CD4-positive, alpha-beta T cell treated with Interleukin-17A for 1 hour (primary cell): ENCODE results near the gene PRCP.
"Not testable (repeated sequence)": the region's sequence is repeated elsewhere in the genome, so short reads cannot be mapped to it uniquely, and the experiment has no call there.

ENCODE experiments used
- DNase-seq: peaks from one replicate; pipeline ENCODE4 v3.0.0-alpha.2; 2020

Gene PRCP

DNA sequence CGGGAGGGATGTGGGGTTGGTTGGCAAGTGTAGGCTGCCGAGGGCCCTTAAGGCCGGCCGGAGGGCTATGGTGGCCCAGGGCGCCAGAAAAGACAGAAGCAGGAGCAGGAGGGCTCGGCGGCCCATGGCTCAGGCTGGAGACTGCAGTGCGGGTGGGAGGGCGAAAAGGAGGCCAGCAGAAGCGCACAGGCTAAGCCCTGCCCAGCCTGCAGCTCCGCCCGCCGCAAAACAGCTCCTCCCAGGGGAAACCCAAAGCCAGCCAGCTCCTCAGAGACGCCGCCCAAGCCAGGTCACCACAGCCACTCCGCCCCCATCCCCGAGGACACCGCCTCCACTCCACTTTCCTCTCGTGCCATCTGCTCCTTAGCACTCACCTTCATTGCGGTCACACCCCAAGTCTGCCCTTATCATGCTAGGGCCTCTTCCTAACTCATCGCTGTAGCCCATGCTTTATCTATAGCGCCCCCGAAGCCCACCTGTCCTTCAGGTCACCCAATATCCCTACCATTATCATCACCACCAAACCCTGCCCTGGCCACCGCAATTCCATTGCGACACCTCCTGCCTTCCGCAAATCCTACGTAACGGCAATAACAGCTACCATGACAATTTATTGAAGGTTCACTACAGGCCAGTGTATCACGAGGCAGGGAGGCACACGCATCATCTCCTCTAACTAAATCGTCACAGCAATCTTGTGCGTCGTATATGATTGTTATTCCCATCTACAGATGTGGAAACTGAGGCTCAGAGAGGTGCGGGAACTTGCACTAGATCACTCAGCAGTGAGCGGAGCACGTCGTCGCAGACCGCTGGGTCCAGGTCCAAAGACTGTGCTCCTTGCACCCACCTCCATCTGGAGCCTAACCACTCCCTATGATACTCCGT is at the start of gene PRCP:
PRCP (minus strand) TSS at position 154 of the 888 bp plus-strand sequence; CDS start at position 126, 28 bp downstream.
- peak; percentile 94 for DNase-seq

DNA sequence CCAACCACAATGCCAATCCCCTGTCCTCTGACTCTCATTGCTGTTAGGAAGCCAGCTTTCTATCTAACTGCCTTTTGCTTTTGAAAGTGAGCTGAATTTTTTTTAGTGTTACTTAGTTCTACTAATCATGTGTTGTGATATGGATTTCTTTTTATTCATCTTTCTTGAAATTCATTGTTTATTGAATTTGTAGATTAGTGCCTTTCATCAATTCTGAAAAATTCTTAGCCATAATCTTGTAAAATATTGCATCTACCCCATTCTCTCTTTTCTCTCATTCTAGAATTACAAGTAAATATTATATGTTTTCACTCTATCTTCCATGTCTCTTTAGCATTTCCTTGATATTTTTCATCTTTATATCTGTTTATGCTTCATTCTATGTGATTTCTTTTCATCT is 49.1 kb upstream of the PRCP start:
- no peak for DNase-seq

DNA sequence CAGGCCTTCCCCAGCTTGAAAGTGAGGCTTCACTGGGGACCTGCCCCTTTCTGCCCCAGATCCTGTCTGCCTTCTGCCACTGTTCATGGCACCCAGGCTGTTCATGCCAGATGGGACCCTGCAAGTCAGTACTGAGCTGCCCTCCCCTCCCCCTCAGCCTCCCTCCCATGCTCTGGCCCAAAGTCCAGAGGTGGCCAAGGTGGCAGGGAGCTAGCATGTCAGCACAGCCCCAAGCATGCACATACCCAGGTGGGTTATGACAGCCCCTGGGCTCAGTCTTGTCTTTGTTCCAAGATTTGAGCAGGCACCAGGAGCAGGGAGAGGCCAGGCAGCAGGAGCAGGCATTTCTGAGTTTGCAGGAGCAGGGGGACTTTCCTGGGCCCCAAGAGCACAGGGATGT is 45.5 kb upstream of the PRCP start:
- DNase-seq: no peak

DNA sequence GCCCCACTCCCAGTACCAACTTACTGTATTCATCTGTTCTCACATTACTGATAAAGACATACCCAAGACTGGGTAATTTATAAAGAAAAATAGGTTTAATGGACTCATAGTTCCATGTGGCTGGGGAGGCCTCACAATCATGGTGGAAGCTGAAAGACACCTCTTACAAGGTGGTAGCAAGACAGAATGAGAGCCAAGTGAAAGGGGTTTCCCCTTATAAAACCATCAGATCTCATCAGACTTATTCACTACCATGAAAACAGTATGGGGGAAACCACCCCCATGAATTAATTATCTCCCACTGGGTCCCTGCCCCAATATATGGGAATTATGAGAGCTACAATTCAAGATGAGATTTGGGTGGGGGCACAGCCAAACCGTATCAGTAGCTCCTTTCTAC is 44.8 kb upstream of the PRCP start:
- not testable (repeated sequence) for DNase-seq

DNA sequence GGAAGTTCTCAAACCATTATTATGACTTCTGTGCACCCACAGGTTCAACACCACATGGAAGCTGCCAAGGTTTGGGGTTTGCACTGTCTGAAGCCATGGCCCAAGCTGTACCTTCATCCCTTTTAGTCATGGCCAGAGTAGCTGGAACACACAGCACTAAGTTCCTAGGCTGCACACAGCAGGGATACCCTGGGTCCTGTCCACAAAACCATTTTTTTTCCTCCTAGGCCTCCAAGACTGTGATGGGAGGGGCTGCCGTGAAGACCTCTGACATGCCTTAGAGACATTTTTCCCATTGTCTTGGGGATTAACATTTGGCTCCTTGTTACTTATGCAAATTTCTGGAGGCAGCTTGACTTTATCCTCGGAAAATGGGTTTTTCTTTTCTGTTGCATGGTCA is 44.0 kb upstream of the PRCP start:
- no peak for DNase-seq

DNA sequence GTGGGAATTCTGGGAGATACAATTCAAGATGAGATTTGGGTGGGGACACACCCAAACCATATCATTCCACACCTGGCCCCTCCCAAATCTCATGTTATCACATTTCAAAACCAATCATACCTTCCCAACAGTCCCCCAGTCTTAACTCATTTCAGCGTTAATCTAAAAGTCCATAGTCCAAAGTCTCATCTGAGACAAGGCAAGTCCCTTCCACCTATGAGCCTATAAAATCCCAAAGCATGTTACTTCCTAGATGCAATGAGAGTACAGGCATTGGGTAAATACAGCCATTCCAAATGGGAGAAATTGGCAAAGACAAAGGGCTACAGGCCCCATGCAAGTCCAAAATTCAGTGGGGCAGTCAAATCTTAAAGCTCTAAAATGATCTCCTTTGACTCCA is 43.2 kb upstream of the PRCP start:
- DNase-seq: not testable (repeated sequence)

DNA sequence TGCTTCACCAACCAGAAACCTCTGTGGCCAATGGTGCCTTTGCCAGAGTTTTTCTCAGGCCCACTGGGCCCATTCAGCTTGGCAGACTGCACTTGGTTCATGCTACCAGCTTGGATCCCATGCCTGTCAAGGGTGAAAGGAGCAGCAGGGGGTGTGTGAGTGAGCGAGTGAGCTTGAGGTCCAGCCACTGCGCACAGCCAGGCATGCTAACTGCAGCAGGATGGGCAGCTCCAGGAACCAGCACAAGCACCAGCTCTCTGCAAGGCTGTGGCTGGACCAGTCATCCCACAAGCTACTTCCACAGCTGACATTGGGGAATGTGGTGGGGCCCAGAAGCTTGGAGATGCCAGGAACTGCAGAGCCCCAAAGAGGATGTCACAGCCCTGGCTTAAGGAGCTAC is 42.1 kb upstream of the PRCP start:
- no peak for DNase-seq

DNA sequence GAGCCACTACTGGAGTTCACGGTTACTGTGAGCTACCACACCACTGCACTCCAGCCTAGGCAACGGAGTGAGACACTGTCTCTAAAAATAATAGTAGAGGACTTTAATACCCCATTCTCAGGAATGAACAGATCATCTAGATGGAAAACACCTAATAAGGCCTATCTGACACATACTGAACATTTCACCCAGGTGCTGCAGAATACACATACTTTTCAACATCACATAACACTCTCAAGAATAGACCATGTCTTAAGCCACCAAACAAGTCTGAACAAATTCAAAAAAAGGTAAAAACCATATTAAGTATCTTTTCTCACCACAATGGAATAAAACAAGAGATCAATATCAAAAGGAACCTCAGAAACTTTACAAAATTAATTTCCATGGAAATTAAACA is 39.2 kb upstream of the PRCP start:
- no peak for DNase-seq

DNA sequence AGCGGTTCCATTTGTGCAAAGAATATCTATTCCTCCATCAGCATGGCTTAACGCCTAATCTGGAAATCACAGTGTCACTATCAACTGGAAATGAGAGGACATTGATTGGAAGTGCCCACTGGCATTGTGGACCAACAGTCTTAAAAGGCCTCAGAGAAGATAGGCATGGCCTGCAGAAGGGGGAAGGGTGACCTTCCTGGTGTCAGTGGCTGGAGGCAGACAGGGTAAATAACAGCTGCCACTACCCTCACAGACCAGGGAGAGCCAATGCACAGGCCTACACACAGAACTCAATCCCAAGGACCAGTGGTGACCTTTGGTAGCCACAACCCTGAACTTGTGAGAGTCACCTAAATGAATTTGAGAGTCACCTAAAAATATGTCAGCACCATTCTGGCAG is 37.3 kb upstream of the PRCP start:
- no peak for DNase-seq

DNA sequence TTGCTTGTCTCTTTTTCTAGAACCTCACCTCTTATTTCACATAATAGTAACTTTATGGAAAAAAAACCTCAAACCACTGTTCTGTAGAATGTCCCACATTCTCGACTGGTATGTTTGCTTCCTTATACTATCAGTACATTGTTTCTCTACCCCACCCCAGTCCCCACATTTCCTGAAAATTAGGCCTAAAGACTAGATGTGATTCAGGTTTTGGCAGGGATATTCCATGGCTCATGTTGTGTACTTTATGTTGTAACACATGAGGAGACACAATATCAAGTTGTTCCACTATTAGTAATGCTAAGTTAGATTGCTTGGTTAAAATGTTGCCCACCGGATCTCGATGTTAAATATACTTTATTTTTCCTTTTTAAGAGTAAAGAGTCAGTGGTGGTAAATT is 36.0 kb upstream of the PRCP start:
- DNase-seq: no peak

DNA sequence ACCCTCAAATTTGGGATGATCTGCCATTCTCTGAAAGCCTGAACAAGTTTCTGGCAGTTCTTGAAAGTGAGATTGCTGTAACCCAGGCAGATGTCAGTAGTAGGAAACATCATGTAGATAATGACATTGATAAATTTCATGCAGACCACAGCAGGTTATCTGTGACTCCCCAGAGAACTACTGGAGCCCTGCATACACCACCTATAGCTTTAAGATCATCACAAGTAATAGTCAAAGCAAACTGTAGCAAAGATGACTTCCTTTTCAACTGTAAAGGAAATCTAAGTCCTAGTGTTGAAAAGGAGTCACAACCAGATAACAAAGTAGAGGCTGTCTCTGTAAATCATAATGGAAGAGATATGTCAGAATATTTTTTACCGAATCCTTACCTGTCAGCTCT is 32.3 kb upstream of the PRCP start:
- DNase-seq: no peak

DNA sequence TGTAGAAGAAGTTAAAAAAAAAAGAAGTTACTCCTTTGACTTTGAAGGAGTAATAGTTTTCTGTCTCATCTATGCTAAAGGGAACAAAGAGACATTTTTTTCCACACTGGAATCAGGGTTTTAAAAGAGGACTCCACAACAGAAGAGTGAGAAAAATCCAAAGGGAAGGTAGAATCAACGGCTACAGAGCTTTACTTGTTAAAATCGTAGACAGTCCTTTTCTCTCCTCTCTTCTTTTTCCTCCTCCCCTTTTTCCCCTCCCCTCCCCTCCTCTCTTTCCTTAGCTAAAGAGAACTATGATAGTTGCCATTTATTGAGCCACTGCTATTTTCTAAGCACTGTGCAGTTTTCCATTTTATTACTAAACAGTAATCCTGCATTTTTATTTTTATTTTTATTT is 30.5 kb upstream of the PRCP start:
- no peak for DNase-seq

DNA sequence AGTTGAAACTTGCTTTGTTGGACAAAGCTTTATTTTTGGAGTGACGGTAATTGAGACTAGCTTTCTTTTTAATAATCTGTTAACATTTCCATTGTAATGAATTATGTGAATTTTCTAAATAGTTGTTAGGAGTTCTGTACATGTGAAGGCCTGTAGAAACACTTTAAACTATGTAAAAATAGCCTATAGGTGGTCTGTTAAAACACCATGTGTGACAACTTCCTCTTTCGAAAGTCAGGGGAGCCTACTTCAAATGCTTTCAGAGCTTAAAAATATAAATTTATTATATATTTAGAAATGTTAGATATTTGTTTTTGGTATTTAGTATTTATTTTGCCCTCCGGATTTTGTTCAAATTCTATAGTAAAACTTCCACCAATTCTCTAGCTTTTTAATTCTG is 30.0 kb upstream of the PRCP start:
- no peak for DNase-seq

DNA sequence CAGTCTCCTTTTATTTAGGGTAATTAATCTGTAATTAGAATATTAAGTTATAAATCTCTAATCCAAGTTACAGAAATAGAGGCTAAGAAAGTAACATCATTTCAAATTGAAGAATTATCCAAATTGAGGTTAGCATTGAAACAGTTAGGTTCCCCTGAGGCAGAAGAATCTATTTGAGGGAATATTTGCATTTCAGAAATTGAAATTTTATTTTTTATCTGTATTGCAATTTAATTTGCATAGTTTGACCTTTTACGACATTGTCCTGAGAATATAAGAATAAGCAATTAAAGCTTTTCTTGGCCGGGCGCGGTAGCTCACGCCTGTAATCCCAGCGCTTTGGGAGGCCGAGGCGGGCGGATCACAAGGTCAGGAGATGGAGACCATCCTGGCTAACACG is 28.9 kb upstream of the PRCP start:
- no peak for DNase-seq

DNA sequence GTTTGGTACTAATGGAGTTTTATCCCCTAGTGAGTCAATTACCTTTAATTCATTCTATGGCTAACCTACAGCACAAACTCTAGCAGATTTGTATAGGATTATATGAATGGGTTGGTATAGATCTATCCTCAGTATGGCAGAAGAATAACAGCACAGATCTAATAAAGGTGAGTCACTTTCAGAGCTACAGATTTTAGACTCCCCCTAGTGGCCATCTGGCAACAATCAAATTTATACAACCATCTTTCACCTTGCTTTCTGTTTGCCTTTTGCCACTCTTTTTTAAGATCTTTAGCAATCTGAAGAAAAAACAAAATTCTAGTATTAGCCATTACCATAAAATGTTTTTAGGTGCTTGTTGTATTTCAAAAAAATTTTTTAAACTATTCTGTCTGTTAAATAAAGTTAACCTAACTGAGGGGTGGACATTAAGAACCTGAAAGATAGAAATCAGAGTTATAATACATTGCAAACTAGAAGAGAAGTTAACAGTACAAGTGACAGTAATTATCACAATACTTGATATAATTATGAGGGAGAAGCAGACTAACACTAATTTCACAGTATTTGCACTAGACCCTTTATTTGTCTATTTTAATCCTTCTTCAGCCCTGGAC is 27.1 kb upstream of the PRCP start:
- DNase-seq: peak; percentile 79

DNA sequence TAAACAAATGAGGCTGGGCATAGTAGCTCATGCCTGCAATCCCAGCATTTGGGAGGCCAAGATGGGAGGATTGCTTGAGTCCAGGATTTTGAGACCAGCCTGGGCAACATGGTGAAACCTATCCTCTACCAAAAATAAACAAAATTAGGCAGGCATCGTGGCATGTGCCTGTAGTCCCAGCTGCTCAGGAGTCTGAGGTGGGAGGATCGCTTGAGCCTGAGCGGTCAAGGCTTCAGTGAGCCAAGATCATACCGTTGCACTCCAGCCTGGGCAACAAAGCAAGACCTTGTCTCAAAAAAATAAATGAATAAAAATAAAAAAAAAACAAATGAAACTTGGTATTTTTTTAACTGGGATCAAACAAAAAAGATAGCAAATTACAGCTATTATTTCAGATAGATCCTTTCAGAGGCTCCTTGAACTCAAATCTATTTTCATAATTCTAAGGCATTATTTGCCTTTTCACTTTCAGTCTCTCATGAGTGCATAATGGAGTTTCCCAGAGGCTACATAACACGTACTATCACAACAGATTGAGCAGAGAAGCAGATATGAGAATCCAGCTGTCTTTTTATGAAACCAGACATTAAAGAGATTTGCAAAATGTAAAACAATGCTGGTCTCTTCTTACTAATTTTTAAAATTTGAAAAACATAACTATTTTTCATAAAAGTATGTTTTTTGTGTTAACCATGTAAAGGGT is 24.4 kb upstream of the PRCP start:
- no peak for DNase-seq

DNA sequence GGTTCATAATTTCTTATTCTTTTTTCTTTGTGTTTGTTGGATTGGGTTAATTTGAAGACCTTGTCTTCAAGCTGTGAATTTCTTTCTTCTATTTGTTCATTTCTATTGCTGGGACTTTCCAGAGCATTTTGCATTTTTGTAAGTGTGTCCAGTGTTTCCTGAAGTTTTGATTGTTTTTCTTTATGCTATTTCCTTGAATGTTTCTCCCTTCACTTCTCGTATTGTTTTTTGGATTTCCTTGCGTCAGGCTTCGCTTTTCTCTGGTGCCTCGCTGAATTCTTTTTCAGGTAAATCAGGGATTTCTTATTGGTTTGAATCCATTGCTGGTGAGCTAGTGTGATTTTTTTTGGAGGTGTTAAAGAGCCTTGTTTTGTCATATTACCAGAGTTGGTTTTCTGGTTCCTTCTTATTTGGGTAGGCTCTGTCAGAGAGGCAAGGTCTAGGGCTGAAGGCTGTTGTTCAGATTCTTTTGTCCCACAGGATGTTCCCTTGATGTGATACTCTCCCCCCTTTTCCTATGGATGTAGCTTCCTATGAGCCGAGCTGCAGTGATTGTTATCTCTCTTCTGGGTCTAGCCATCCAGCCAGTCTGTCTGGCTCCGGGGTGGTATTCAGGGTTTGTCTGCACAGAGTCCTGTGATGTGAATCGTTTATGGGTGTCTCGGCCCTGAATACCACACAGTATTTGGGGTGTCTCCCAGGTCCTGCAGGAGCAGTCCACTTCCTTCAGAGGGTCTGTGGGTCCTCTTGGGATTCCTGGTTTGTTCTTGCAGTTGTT is 22.4 kb upstream of the PRCP start:
- DNase-seq: not testable (repeated sequence)

DNA sequence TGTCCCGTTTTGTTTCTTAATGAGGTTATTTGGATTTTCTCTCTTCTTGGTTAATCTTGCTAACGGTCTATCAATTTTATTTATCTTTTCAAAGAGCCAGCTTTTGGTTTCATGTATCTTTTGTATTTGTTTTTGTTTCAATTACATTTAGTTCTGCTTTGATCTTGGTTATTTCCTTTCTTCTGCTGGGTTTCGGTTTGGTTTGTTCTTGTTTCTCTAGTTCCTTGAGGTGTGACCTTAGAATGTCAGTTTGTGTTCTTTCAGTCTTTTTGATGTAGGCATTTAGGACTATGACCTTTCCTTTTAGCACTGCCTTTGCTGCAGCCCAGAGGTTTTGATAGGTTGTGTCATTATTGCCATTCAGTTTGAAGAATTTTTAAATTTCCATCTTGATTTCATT is 20.0 kb upstream of the PRCP start:
- DNase-seq: peak; percentile 60

DNA sequence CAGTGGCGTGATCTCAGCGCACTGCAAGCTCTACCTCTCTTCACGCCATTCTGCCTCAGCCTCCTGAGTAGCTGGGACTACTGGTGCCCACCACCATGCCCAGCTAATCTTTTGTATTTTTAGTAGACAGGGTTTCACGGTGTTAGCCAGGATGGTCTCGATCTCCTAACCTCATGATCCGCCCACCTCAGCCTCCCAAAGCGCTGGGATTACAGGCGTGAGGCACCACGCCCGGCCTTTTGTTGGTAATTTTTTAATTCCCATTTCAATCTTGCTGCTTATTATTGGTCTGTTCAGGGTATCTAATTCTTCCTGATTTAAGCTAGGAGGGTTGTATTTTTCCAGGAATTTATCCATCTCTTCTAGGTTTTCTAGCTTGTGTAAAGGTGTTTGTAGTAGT is 19.6 kb upstream of the PRCP start:
- not testable (repeated sequence) for DNase-seq

DNA sequence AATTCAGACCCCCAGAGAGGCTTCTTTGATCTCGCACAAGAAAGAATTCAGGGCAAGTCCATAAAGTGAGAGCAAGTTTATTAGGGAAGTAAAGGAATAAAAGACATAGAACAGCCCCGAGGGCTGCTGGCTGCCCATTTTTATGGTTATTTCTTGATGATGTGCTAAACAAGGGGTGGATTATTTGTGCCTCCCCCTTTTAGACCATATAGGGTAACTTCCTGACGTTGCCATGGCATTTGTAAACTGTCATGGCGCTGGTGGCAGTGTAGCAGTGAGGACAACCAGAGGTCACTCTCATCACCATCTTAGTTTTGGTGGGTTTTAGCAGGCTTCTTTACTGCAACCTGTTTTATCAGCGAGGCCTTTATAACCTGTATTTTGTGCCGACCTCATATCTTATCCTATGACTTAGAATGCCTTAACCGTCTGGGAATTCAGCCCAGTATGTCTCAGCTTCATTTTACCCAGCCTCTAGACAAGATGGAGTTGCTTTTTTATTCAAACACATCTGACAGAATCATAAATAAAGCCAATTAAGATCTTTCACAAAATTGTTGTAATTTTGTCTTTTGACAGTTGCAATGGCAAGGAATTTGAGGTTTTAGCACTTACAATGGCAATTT is 8.9 kb upstream of the PRCP start:
- no peak for DNase-seq

DNA sequence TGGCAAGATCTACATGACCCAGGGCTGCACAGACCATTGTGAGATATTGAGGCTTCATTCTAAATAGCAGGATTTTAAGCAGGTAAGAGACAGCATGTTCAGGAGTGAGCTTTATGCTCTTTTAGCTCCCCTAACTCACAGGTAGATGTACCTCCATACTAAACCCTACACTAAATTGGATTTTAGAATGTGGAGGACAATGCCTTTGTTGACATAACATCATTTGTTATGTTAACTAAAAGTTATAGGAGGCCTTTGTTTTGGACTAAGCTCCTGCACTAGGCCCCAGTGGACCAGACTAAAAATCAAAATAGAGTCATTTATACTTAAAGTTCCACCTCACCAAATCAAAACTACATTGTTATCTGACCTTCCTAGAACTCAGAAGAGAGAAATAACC is 8.1 kb upstream of the PRCP start:
- DNase-seq: no peak

DNA sequence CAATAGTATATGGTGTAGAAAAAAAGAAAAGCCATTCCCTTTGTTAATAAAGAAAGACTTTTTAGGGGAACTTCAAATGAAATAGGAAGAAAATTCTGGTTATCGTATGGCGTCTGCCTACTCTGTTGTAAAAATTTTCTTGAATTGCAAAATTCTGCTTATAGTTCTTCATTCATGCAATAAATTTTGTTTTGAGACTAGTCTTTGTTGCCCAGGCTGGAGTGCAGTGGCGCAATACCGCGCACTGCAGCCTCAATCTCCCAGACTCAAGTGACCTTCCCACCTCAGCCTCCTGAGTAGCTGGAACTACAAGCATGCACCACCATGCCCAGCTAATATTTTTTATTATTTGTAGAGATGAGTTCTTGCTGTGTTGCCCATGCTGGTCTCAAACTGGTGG is 7.1 kb upstream of the PRCP start:
- no peak for DNase-seq

DNA sequence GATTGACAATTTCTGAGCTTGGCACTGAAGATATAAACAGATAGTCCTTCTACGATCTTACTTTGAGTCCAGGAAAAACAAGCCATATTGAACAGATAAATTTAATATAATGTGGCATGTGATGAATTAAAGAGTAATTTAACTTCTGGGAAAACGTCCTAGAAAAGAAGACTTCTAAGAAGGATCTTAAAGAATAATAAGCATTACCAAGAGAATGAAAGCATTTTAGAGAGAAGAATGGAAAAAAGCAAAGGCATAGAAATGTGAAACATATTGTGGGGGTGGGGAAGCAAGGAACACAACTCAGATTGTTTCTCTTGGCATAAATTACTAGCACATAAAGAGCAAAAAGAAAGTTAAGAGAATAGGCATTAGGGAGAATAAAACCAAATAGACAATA is 6.7 kb upstream of the PRCP start:
- no peak for DNase-seq
